Testis (tissue), 2 donors: ENCODE results near the gene IFIT1B.

ENCODE experiments used
- CTCF ChIP-seq, 3 experiments: fragments of 450-650 bp in 2 of 3; fragments of 200-600 bp in 1 of 3; sonication (generic) in 1 of 3; IDR thresholded peaks; one replicate each; pipeline ENCODE4 v1.5.1; 2016 to 2019; ENCODE audit warnings: antibody characterized with exemption in 3 of 3, mild to moderate bottlenecking in 2 of 3, moderate library complexity in 1 of 3
- POLR2A ChIP-seq: fragments of 450-650 bp; IDR thresholded peaks from one replicate; pipeline ENCODE4 v1.6.1; 2017; ENCODE audit warnings: antibody characterized with exemption, mild to moderate bottlenecking, moderate library complexity

- no peak for TF ChIP-seq CTCF (IDR thresholded peaks at IDR 0.05)
- TF ChIP-seq POLR2A = no peak
Measured at GRCh38 chr10:89357975-89358374, 19.9 kb upstream of the IFIT1B start.
